Choroid plexus epithelial cell (primary cell): ENCODE measurements around the gene CDADC1.
A peak's percentile ranks its signal among the peaks of the same experiment; 100 is the strongest.

ENCODE experiments used
- DNase-seq: peaks from one replicate; pipeline ENCODE4 v3.0.0-alpha.2; 2010; ENCODE audit warnings: low read depth
- H3K4me3 ChIP-seq: 2 replicates; pipeline ENCODE4 v1.5.1; 2011; ENCODE audit warnings: low read depth, mild to moderate bottlenecking, control low read depth, low read length, moderate library complexity
- CTCF ChIP-seq: conservative IDR thresholded peaks from 2 replicates; pipeline ENCODE4 v1.5.1; 2011; ENCODE audit warnings: low read depth, mild to moderate bottlenecking, control low read depth, inconsistent platforms, low read length, moderate library complexity

CDADC1 gene

DNA sequence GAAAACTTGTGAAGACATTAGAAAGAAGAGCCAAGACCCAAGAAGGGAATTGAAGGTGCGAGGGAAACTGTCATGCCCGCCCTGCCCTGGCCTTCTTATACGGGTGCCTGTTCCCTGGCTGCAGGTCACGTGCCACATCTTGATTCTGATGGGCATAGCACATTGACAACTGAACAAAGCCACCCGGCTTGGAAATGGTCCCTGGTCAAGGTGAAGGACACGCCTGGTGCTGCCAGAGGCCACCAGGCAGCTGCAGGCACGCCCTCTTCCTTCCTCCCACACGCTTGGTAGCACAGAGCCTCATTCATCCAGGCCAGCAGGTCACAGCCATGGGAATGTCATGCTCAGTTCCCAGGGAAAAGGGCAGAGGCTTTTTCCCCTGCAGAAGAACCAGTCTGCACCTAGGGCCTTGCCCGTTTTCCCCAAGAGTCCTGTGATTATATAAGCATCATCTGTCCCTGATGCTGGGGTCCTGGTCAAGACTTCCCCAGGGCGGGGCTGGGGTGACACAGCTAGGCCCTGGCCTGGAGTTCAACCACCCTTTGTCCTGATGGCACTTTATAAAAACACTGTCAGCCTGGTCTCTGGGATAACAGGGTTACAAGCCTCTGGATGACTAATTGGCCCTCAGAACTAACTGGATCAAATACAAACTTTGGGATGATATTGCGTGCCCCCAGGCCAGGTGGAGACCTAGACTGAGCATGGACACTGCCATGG is 56.0 kb downstream of the CDADC1 start:
- no peak for TF ChIP-seq CTCF
- no peak for DNase-seq
- H3K4me3 ChIP-seq = no peak overlapping the region

DNA sequence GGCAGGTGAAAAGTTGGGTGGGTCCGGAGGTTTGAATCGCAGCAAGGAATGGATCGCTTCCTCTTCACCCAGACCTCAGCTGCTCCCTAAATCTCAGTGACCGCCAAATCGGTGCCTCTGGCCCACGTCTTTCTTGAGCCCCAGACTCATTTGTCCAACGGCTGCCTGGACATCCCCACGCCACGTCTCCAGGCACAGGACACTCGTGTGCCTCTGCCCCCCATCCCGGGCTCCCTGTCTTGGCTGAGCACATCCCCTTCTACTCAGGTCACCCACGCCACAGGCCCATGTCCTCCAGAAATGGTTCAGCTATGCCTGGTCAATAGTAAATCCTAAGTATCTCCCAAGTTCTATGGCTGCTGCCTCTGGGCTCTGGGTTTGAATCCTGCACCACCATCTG is 56.6 kb downstream of the CDADC1 start:
- DNase-seq = no peak
- no peak for TF ChIP-seq CTCF
- no peak overlapping the region for H3K4me3 ChIP-seq

GRCh38 chr13:49304763-49305700 is 57.3 kb downstream of the CDADC1 start:
- no peak for TF ChIP-seq CTCF
- no peak for DNase-seq

DNA sequence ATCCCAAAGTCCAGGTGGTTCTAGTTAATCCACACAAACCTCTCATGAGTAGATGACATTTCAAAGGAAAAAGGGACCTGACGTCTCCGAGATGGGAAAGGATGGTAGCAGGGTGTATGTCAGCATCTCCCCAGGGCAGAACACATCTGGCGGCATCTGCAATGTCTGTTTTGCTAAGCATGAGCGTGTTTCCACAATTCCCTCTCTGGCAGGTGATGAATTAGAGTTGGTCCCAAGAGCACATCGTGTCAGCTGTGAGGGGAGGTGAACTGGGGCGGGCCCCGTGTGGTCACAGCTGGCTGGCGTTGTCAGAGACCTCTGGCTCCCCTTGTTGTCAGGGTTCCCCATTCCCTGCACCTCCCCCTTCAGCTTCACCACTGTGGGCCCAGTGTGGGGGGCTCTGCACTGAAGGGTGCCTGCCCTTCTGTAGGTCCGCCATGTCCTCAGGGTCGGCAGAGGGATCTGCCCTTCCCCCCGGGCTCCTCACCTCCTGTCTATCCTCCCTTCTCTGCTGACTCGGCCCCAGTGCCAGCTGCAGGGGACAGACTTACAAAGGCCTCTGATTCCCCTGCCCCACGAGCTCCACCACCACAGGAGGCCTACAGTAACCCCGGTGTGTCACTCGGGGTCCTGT is 58.2 kb downstream of the CDADC1 start:
- no peak overlapping the region for H3K4me3 ChIP-seq
- DNase-seq = no peak
- no peak for TF ChIP-seq CTCF

More at GRCh38 chr13:49304763-49305700, 57.3 kb downstream of the CDADC1 start:
- no peak overlapping the region for H3K4me3 ChIP-seq

DNA sequence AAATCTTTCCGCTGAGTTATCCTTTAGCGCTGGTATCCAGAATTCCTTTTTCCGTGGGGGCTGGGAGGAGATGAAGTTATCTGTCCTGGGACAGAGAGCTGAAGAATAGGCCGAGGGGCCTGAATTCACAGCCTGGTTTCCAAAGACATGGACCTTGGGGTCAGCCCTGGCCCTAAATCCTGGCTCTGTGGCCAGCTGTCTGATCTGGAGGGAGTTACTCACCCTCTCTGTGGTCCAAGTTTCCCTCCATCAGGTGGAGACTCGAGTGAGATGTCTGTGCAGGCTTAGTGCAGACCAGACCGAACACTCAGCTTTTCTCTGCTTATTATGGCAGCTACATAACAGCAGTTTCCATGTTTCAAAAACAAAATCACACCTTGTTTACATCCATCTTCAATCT is 59.6 kb downstream of the CDADC1 start:
- H3K4me3 ChIP-seq = no peak overlapping the region
- no peak for TF ChIP-seq CTCF
- no peak for DNase-seq

GRCh38 chr13:49308097-49308875 is 60.6 kb downstream of the CDADC1 start:
- no peak overlapping the region for H3K4me3 ChIP-seq
- peak; percentile 65 for DNase-seq
- no peak for TF ChIP-seq CTCF
